Measurements from ENCODE around the gene UBXN11.

DNA sequence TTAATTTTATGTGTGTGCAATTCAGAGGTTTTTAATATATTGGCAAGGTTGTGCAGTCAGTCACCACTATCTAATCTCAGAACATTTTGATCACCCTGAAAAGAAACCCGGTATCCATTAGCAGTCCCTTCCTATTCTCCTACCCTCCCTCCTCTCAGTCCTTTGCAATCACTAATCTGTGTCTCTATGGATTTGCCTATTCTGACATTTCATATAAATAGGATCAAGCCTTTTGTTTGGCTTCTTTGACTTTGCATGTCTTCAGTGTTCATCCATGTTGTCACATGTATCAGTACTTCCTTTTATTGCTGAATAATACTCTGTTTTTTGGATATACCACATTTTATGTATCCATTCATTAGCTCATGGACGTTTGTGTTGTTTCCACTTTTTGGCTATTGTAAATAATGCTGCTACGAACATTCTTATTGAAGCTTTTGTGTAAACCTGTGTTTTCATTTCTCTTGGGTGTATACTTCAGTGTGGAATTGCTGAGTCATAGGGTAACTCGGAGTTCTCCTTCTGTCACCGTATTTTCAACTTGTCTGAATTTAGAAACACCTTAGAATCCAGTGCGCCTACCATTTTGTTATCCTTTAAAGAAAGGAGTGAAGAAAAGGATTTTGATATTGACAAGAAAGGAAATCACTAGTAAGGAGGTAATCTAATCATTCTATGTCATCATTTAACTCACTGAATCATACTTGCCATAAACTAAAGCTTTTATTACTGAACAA lies 69.0 kb downstream of the UBXN11 start:
- TF ChIP-seq, protein P1, sequence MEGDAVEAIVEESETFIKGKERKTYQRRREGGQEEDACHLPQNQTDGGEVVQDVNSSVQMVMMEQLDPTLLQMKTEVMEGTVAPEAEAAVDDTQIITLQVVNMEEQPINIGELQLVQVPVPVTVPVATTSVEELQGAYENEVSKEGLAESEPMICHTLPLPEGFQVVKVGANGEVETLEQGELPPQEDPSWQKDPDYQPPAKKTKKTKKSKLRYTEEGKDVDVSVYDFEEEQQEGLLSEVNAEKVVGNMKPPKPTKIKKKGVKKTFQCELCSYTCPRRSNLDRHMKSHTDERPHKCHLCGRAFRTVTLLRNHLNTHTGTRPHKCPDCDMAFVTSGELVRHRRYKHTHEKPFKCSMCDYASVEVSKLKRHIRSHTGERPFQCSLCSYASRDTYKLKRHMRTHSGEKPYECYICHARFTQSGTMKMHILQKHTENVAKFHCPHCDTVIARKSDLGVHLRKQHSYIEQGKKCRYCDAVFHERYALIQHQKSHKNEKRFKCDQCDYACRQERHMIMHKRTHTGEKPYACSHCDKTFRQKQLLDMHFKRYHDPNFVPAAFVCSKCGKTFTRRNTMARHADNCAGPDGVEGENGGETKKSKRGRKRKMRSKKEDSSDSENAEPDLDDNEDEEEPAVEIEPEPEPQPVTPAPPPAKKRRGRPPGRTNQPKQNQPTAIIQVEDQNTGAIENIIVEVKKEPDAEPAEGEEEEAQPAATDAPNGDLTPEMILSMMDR (IDR thresholded peaks at IDR 0.05) = no peak
- TF ChIP-seq POLR2A (IDR thresholded peaks at IDR 0.05) = no peak

Measured in body of pancreas (tissue), 4 donors.